Mesothelial cell of epicardium (in vitro differentiated cells): ENCODE measurements around the gene HDAC4. TPM values are rescaled to one million over a fixed set of nuclear protein-coding genes. Genes with fewer than 3 reads are reported as not detected.

Experiments
- DNase-seq, 2 experiments: peaks; one replicate each; pipeline ENCODE4 v3.0.0; 2021; ENCODE audit warnings: low spot score in 2 of 2; ENCODE audit not compliant: unreplicated experiment in 2 of 2
- H3K27ac Mint-ChIP-seq: 2 replicates; pipeline ENCODE4 v1.8.0; 2021; ENCODE audit warnings: mixed read lengths
- H3K27me3 Mint-ChIP-seq: 2 replicates; pipeline ENCODE4 v1.8.0; 2021; ENCODE audit warnings: low read depth, mixed read lengths
- H3K36me3 Mint-ChIP-seq: 2 replicates; pipeline ENCODE4 v1.8.0; 2021; ENCODE audit warnings: mixed read lengths
- H3K4me1 Mint-ChIP-seq: 2 replicates; pipeline ENCODE4 v1.8.0; 2021; ENCODE audit warnings: mixed read lengths
- H3K4me3 Mint-ChIP-seq: 2 replicates; pipeline ENCODE4 v1.8.0; 2021; ENCODE audit warnings: mild to moderate bottlenecking, moderate library complexity, mixed read lengths
- H3K9me3 Mint-ChIP-seq: 2 replicates; pipeline ENCODE4 v1.8.0; 2021; ENCODE audit warnings: mixed read lengths
- total RNA-seq: library from RNA; stranded (reverse); gene quantifications from 3 replicates; pipeline ENCODE4 v1.2.1, GENCODE V29; 2021
- TF ChIP-seq, protein P1 (sequence below): fragments of 200-600 bp; sonication (generic); IDR thresholded peaks from one replicate; pipeline ENCODE4 v1.5.0; 2021; ENCODE audit warnings: antibody characterized with exemption; ENCODE audit not compliant: unreplicated experiment

Gene HDAC4
- total RNA-seq, 1 donor from 2014 or later, result 59.2 TPM

DNA sequence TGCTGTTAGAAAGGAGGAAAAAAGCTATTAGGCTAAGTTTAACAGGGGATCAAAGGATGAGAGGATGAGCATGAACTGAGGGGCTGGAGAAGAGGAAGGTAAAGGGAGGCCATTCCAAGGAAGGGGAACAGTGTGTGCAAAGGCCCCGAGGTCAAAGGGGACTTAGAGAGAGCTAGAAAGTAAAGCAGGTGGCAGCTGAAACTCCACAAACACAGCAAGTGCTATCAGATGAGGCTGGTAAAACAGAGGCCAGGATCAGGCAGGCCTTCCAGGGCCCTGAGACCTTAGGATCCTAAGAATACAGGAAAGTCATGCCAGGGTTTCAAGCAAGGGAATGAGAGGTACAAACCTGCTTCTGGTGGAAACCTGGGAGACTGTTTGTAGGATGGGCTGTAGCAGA is 5.8 kb downstream of the HDAC4 start:
- no peak for DNase-seq
- Mint-ChIP-seq H3K4me3 (no peak overlapping the region), H3K9me3 (no peaks in the 10 kb centered on the region), H3K4me1 (peaks cover 38% of the 10 kb centered on the region), H3K27me3 (no peaks in the 10 kb centered on the region), H3K36me3 (peaks cover 2% of the 10 kb centered on the region), H3K27ac (no peak overlapping the region)
- TF ChIP-seq, protein P1, sequence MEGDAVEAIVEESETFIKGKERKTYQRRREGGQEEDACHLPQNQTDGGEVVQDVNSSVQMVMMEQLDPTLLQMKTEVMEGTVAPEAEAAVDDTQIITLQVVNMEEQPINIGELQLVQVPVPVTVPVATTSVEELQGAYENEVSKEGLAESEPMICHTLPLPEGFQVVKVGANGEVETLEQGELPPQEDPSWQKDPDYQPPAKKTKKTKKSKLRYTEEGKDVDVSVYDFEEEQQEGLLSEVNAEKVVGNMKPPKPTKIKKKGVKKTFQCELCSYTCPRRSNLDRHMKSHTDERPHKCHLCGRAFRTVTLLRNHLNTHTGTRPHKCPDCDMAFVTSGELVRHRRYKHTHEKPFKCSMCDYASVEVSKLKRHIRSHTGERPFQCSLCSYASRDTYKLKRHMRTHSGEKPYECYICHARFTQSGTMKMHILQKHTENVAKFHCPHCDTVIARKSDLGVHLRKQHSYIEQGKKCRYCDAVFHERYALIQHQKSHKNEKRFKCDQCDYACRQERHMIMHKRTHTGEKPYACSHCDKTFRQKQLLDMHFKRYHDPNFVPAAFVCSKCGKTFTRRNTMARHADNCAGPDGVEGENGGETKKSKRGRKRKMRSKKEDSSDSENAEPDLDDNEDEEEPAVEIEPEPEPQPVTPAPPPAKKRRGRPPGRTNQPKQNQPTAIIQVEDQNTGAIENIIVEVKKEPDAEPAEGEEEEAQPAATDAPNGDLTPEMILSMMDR, result no peak

DNA sequence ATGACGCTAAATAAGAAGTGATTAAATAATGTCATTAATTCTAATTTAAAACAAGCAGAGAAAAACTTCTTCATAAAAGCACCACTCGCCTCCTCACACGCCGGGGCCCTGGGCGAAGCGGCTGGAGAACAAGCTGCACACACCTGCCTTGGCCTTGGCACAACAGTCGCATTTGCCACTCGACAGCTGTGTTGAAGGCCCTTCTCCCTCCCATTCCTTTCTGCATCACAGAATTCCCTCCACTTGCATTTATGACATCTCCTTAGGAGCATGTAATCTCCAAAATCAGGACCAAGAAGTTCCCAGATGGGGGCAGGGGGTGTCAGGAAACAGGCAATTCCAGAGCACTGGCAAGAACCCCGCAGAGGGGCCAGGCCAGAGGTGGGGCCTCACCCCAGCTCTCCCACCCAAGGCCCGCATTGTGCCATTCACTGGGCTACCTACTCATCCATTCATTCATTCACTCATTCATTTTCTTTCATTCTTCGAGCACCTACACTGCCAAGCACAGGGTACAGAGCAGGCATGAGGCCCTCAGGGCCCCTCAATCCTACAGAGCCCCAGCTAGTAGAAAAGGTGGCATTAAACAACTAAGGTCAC is 6.4 kb downstream of the HDAC4 start:
- peaks cover 33% of the 10 kb centered on the region for H3K4me1 Mint-ChIP-seq
- TF ChIP-seq, protein P1, result no peak
- H3K27me3 Mint-ChIP-seq, result no peaks in the 10 kb centered on the region
- H3K27ac Mint-ChIP-seq, result no peak overlapping the region
- no peaks in the 10 kb centered on the region for H3K9me3 Mint-ChIP-seq
- peaks cover 4% of the 10 kb centered on the region for H3K36me3 Mint-ChIP-seq
- no peak overlapping the region for H3K4me3 Mint-ChIP-seq
- peak in 1 of 2 experiments; percentile 7 for DNase-seq

DNA sequence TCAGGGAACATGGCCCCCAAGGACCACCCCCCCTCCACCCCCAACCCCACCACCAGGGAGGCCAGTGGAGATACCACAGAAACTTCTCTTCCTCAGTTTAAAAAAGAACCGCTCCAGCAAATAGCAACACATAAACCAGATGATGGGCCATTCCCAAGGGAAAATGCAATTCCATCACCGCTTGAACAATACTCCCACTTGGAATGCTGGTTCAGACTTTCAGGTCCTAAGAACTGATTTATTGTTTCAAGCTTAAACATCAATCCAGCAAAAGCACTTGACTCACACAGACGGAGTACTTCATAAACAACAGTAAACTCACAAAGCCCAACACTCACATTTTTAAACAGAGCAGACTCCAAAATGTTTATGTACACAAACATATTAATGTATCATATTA is 6.9 kb downstream of the HDAC4 start:
- no peak for DNase-seq
- Mint-ChIP-seq H3K9me3 (no peaks in the 10 kb centered on the region), H3K4me1 (peaks cover 28% of the 10 kb centered on the region), H3K4me3 (no peak overlapping the region), H3K27ac (peak overlapping the region; percentile 42), H3K27me3 (no peaks in the 10 kb centered on the region), H3K36me3 (peaks cover 7% of the 10 kb centered on the region)
- TF ChIP-seq, protein P1, result no peak

DNA sequence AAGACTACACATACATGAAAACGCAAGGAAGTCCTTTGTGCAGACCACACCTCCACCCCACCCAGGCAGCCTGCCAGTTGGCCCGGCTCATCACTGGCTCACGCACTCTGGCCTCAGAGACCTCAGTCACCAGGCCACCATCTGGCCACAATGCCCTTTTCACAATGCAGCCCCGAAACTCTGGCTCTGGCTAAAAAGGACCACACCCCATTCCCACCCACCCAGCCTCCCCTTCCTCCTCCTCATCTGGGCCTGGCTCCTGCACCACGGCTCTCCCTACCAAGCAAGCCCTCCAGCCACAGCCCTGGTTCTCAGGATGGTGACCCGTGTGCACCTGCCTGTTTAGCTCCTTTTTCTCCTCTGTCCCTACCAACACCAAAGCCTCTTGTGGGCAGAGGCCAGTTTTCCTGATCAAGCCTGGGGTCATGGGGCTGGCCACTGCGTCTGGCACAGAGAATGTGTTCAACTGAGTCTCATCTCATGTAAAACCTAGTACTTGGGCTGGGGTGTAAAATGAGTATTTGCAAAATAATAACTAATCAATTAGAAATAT is 7.4 kb downstream of the HDAC4 start:
- Mint-ChIP-seq H3K4me1 (peaks cover 24% of the 10 kb centered on the region), H3K27ac (peak overlapping the region; percentile 27), H3K4me3 (no peak overlapping the region), H3K36me3 (peaks cover 7% of the 10 kb centered on the region), H3K9me3 (no peaks in the 10 kb centered on the region), H3K27me3 (no peaks in the 10 kb centered on the region)
- no peak for DNase-seq
- TF ChIP-seq, protein P1, result no peak

DNA sequence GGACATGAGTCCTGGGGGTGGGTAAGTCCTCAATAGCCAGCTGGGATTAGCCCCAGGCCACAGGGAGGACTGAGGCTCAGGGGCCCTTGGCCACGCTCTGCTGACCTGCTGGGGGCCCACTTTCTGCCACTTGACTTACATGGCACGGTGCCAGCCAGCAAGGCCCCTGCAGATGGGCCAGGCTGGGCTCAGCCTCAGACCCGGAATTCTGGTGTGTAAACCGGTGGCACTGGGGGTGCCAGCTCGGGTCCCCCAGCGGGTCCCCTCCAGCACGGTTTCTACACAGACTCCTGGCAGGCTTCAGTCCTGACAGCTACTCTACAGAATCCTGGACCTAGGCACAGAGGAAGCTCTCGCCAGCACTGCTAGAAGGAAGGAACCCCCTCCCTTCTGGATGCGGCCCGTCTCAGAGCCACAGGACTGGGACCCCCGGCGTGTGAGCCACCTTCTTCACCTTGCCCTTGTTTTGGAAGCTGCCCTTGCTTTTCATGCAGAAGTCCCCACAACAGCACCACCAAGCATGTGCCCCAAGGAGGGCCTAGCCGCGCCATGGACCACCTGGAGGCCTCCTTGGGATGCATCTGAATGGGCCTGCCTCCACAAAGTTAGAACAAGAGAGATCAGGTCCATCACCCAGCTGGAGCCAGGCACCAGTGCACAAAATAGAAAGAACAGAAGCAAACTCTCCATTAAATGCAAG is 8.0 kb downstream of the HDAC4 start:
- H3K27me3 Mint-ChIP-seq, result no peaks in the 10 kb centered on the region
- DNase-seq, result no peak
- H3K4me1 Mint-ChIP-seq, result peaks cover 17% of the 10 kb centered on the region
- TF ChIP-seq, protein P1, result no peak
- H3K36me3 Mint-ChIP-seq, result peaks cover 7% of the 10 kb centered on the region
- H3K9me3 Mint-ChIP-seq, result no peaks in the 10 kb centered on the region
- no peak overlapping the region for H3K4me3 Mint-ChIP-seq
- no peak overlapping the region for H3K27ac Mint-ChIP-seq
